SU-DHL-6 (cell line): ENCODE data around the gene NEB.

Experiments used
- H2AFZ ChIP-seq: fragments of 200-600 bp; sonication (generic); 2 replicates; pipeline ENCODE4 v1.6.1; 2014; ENCODE audit warnings: low read depth, mild to moderate bottlenecking, moderate library complexity, mixed read lengths, antibody characterized with exemption, low read length; ENCODE audit not compliant: severe bottlenecking
- H3F3A ChIP-seq: fragments of 200-600 bp; shearing (Covaris generic); 2 replicates; pipeline ENCODE4 v1.6.0; 2016; ENCODE audit warnings: antibody characterized with exemption, mild to moderate bottlenecking; ENCODE audit not compliant: insufficient read depth
- H3K27ac ChIP-seq: fragments of 200-600 bp; sonication (generic); 2 replicates; pipeline ENCODE4 v1.5.1; 2016; ENCODE audit warnings: low read depth, mild to moderate bottlenecking, low read length, moderate library complexity, mixed read lengths
- H3K27me3 ChIP-seq: fragments of 200-600 bp; sonication (generic), shearing (Covaris generic); 2 replicates; pipeline ENCODE4 v1.6.0; 2014; ENCODE audit warnings: mild to moderate bottlenecking, low read length
- H3K36me3 ChIP-seq: fragments of 200-600 bp; sonication (generic); 2 replicates; pipeline ENCODE4 v1.6.1; 2014; ENCODE audit warnings: mild to moderate bottlenecking, low read length, mixed read lengths
- H3K4me2 ChIP-seq: fragments of 300-600, 200-600 bp; shearing (Covaris generic), sonication (generic); 2 replicates; pipeline ENCODE4 v1.6.0; 2014; ENCODE audit warnings: low read length, low read depth, mild to moderate bottlenecking; ENCODE audit not compliant: poor library complexity, severe bottlenecking
- H3K4me3 ChIP-seq: fragments of 200-600 bp; sonication (generic); 2 replicates; pipeline ENCODE4 v1.5.1; 2014; ENCODE audit warnings: antibody characterized with exemption, low read length, mild to moderate bottlenecking, mixed read lengths; ENCODE audit not compliant: insufficient read depth, poor library complexity, severe bottlenecking
- H3K79me2 ChIP-seq: fragments of 200-600 bp; sonication (generic); 2 replicates; pipeline ENCODE4 v1.6.1; 2014; ENCODE audit warnings: mild to moderate bottlenecking, low read length, moderate library complexity; ENCODE audit not compliant: insufficient read depth
- H3K9ac ChIP-seq: fragments of 200-600 bp; sonication (generic); 2 replicates; pipeline ENCODE4 v1.7.0; 2014; ENCODE audit warnings: mild to moderate bottlenecking, low read length
- H3K9me2 ChIP-seq: fragments of 200-600 bp; sonication (generic); replicated peaks from 2 replicates; pipeline ENCODE4 v1.6.1; 2014; ENCODE audit warnings: low read length; ENCODE audit not compliant: insufficient read depth
- H3K9me3 ChIP-seq: fragments of 200-600 bp; sonication (generic); 2 replicates; pipeline ENCODE4 v1.6.1; 2014; ENCODE audit warnings: low read length, mixed read lengths; ENCODE audit not compliant: insufficient read depth
- H4K20me1 ChIP-seq: fragments of 200-600 bp; sonication (generic); 2 replicates; pipeline ENCODE4 v1.6.1; 2014; ENCODE audit warnings: low read depth, mild to moderate bottlenecking, antibody characterized with exemption, low read length, moderate library complexity, mixed read lengths
- EZH2phosphoT487 ChIP-seq: fragments of 200-600 bp; sonication (generic), shearing (Covaris generic); conservative IDR thresholded peaks from 2 replicates; pipeline ENCODE4 v1.6.1; 2018; ENCODE audit warnings: mild to moderate bottlenecking, antibody characterized with exemption, low read length, moderate library complexity, mixed read lengths
- TF ChIP-seq, protein P1 (sequence below): fragments of 200-600 bp; sonication (generic); IDR thresholded peaks from one replicate; pipeline ENCODE4 v1.5.1; 2017; ENCODE audit warnings: antibody characterized with exemption, mild to moderate bottlenecking, low read length, moderate library complexity; ENCODE audit not compliant: insufficient read depth, poor library complexity, severe bottlenecking

The NEB gene

DNA sequence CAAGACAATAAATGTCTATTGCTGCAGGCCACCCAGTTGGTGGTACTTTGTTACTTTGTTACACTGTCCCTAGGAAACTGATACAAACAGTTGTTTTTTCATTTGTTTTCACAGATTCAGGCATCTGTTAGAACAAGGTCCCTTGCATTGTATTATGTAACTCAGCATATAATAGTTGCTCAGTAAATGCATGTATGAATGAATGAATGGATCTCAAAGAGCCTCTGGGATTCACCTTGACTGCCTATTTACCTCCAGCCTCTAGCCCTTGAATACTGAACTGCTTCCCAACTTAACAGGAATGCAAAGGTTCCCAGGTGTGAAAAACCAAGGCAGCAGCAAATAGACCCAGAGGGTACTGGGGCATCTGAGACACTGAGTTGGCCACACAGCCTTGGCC lies 27.4 kb upstream of the NEB start:
- no peak overlapping the region for H3K4me3 ChIP-seq
- no peak overlapping the region for H3K9ac ChIP-seq
- H3K4me2 ChIP-seq = no peak overlapping the region
- H2AFZ ChIP-seq = no peak overlapping the region
- H3K9me3 ChIP-seq = no peaks in the 10 kb centered on the region
- H3K27ac ChIP-seq = no peak overlapping the region
- H3K27me3 ChIP-seq = no peaks in the 10 kb centered on the region
- H3K9me2 ChIP-seq = no peaks in the 10 kb centered on the region
- H4K20me1 ChIP-seq = no peaks in the 10 kb centered on the region
- H3K79me2 ChIP-seq = no peaks in the 10 kb centered on the region
- no peaks in the 10 kb centered on the region for H3F3A ChIP-seq
- TF ChIP-seq, protein P1, sequence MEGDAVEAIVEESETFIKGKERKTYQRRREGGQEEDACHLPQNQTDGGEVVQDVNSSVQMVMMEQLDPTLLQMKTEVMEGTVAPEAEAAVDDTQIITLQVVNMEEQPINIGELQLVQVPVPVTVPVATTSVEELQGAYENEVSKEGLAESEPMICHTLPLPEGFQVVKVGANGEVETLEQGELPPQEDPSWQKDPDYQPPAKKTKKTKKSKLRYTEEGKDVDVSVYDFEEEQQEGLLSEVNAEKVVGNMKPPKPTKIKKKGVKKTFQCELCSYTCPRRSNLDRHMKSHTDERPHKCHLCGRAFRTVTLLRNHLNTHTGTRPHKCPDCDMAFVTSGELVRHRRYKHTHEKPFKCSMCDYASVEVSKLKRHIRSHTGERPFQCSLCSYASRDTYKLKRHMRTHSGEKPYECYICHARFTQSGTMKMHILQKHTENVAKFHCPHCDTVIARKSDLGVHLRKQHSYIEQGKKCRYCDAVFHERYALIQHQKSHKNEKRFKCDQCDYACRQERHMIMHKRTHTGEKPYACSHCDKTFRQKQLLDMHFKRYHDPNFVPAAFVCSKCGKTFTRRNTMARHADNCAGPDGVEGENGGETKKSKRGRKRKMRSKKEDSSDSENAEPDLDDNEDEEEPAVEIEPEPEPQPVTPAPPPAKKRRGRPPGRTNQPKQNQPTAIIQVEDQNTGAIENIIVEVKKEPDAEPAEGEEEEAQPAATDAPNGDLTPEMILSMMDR = no peak
- no peak for TF ChIP-seq EZH2phosphoT487
- H3K36me3 ChIP-seq = no peaks in the 10 kb centered on the region

- Histone ChIP-seq H3K27ac (no peak overlapping the region), H3K9me2 (no peaks in the 10 kb centered on the region), H3K9ac (no peak overlapping the region), H3K4me3 (no peak overlapping the region), H3K36me3 (no peaks in the 10 kb centered on the region), H3K27me3 (no peaks in the 10 kb centered on the region), H2AFZ (no peak overlapping the region), H4K20me1 (no peaks in the 10 kb centered on the region), H3K79me2 (no peaks in the 10 kb centered on the region), H3F3A (no peaks in the 10 kb centered on the region), H3K4me2 (no peak overlapping the region), H3K9me3 (no peaks in the 10 kb centered on the region)
- no peak for TF ChIP-seq EZH2phosphoT487
- TF ChIP-seq, protein P1 = no peak
Measured at GRCh38 chr2:151761193-151761592, 26.9 kb upstream of the NEB start.

- Histone ChIP-seq H3F3A (no peaks in the 10 kb centered on the region), H3K9ac (no peak overlapping the region), H3K4me3 (no peak overlapping the region), H3K27me3 (no peaks in the 10 kb centered on the region), H4K20me1 (no peaks in the 10 kb centered on the region), H3K9me3 (no peaks in the 10 kb centered on the region), H2AFZ (no peak overlapping the region), H3K36me3 (no peaks in the 10 kb centered on the region), H3K27ac (no peak overlapping the region), H3K79me2 (no peaks in the 10 kb centered on the region), H3K4me2 (no peak overlapping the region), H3K9me2 (no peaks in the 10 kb centered on the region)
- TF ChIP-seq, protein P1 = no peak
- TF ChIP-seq EZH2phosphoT487 = no peak
Measured at GRCh38 chr2:151760139-151760650, 25.9 kb upstream of the NEB start.

DNA sequence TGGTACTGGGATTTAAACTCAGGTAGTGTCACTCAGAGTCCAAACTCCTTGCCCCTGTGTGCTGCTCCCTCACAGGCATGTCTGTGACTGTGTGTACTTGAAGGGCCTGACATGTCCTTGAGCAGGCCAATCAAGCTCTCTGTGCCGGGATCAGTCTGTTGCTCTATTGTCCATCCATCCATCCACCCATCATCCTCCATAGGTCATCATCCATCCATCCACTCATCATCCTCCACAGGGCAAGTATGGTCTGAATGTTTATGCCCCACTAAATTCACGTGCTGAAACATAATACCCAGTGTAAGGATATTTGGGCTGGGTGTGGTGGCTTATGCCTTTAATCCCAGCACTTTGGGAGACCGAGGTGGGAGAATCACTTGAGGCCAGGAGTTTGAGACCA lies 24.5 kb upstream of the NEB start:
- H3K36me3 ChIP-seq = no peaks in the 10 kb centered on the region
- H3K79me2 ChIP-seq = no peaks in the 10 kb centered on the region
- H3K9me3 ChIP-seq = no peaks in the 10 kb centered on the region
- no peak overlapping the region for H3K27ac ChIP-seq
- H4K20me1 ChIP-seq = no peaks in the 10 kb centered on the region
- H3K4me3 ChIP-seq = no peak overlapping the region
- H3K9me2 ChIP-seq = no peaks in the 10 kb centered on the region
- TF ChIP-seq, protein P1 = no peak
- no peak for TF ChIP-seq EZH2phosphoT487
- H3K9ac ChIP-seq = no peak overlapping the region
- no peak overlapping the region for H3K4me2 ChIP-seq
- no peaks in the 10 kb centered on the region for H3F3A ChIP-seq
- H3K27me3 ChIP-seq = no peaks in the 10 kb centered on the region
- no peak overlapping the region for H2AFZ ChIP-seq
